ENCODE measurements around the gene SEMA5A. TPM values are rescaled to one million over a fixed set of nuclear protein-coding genes. Genes with fewer than 3 reads are reported as not detected.

Gene SEMA5A
- polyA plus RNA-seq, 1 donor from 2014 or later: 3.2 TPM

- no peaks in the 10 kb centered on the region for H3K9me3 ChIP-seq (ENCODE audit: low read length)
- no peaks in the 10 kb centered on the region for H3K36me3 ChIP-seq (ENCODE audit: insufficient read depth, low read length)
- no peak overlapping the region for H3K4me2 ChIP-seq (ENCODE audit: low read length)
Observed at GRCh38 chr5:9391080-9391479, 154.8 kb downstream of the SEMA5A start.

GRCh38 chr5:9390113-9390512, 155.8 kb downstream of the SEMA5A start:
- Histone ChIP-seq H4K20me1 (ENCODE audit: insufficient read depth) (no peaks in the 10 kb centered on the region), H2AFZ (ENCODE audit: low read depth, low read length) (no peak overlapping the region), H3K4me3 (ENCODE audit: low read length) (no peak overlapping the region), H3K9me3 (ENCODE audit: low read length) (no peaks in the 10 kb centered on the region), H3K27ac (ENCODE audit: low read length) (no peak overlapping the region), H3K36me3 (ENCODE audit: insufficient read depth, low read length) (no peaks in the 10 kb centered on the region), H3K9ac (ENCODE audit: low read length) (no peak overlapping the region), H3K79me2 (replicated peaks; ENCODE audit: insufficient read depth, low read length) (no peaks in the 10 kb centered on the region), H3K9me2 (ENCODE audit: insufficient read depth, low read length) (no peaks in the 10 kb centered on the region), H3K27me3 (ENCODE audit: insufficient read depth, low read depth, low read length) (no peaks in the 10 kb centered on the region), H3K4me2 (ENCODE audit: low read length) (no peak overlapping the region), H3F3A (ENCODE audit: insufficient read depth, low read length, poor library complexity, severe bottlenecking) (no peaks in the 10 kb centered on the region)
- TF ChIP-seq TAF1 (IDR thresholded peaks at IDR 0.05; ENCODE audit: low read depth) (no peak), MXI1 (conservative IDR thresholded peaks at IDR 0.05; ENCODE audit: poor library complexity, severe bottlenecking) (no peak), REST (IDR thresholded peaks at IDR 0.05; ENCODE audit: borderline replicate concordance) (no peak), SMC3 (conservative IDR thresholded peaks at IDR 0.05; ENCODE audit: poor library complexity) (no peak), POLR2AphosphoS5 (IDR thresholded peaks at IDR 0.05) (no peak), EZH2 (IDR thresholded peaks at IDR 0.05; ENCODE audit: borderline replicate concordance, insufficient read depth, low read length, poor library complexity, severe bottlenecking) (no peak), EP300 (conservative IDR thresholded peaks at IDR 0.05; ENCODE audit: poor library complexity, severe bottlenecking) (no peak)

More at GRCh38 chr5:9391080-9391479, 154.8 kb downstream of the SEMA5A start:
- Histone ChIP-seq H2AFZ (ENCODE audit: low read depth, low read length) (no peak overlapping the region), H3K79me2 (replicated peaks; ENCODE audit: insufficient read depth, low read length) (no peaks in the 10 kb centered on the region), H3K27ac (ENCODE audit: low read length) (no peak overlapping the region), H3K27me3 (ENCODE audit: insufficient read depth, low read depth, low read length) (no peaks in the 10 kb centered on the region), H3K4me3 (ENCODE audit: low read length) (no peak overlapping the region), H4K20me1 (ENCODE audit: insufficient read depth) (no peaks in the 10 kb centered on the region), H3K9me2 (ENCODE audit: insufficient read depth, low read length) (no peaks in the 10 kb centered on the region), H3F3A (ENCODE audit: insufficient read depth, low read length, poor library complexity, severe bottlenecking) (no peaks in the 10 kb centered on the region), H3K9ac (ENCODE audit: low read length) (no peak overlapping the region)
- TF ChIP-seq RAD21 (conservative IDR thresholded peaks at IDR 0.05) (no peak), EZH2 (IDR thresholded peaks at IDR 0.05; ENCODE audit: borderline replicate concordance, insufficient read depth, low read length, poor library complexity, severe bottlenecking) (no peak), SMC3 (conservative IDR thresholded peaks at IDR 0.05; ENCODE audit: poor library complexity) (no peak), MXI1 (conservative IDR thresholded peaks at IDR 0.05; ENCODE audit: poor library complexity, severe bottlenecking) (no peak), EP300 (conservative IDR thresholded peaks at IDR 0.05; ENCODE audit: poor library complexity, severe bottlenecking) (no peak), TAF1 (IDR thresholded peaks at IDR 0.05; ENCODE audit: low read depth) (no peak), REST (IDR thresholded peaks at IDR 0.05; ENCODE audit: borderline replicate concordance) (no peak), POLR2AphosphoS5 (IDR thresholded peaks at IDR 0.05) (no peak), CTCF (IDR thresholded peaks at IDR 0.05; ENCODE audit: poor library complexity, severe bottlenecking) (no peak)
